GM12801 (cell line): Measurements from ENCODE around the gene FRMD4A.

ENCODE experiments used
- CTCF ChIP-seq: IDR thresholded peaks from one replicate; pipeline ENCODE4 v1.5.1; 2011; ENCODE audit warnings: control low read depth; ENCODE audit not compliant: insufficient read length; ENCODE audit errors: extremely low read depth

Gene FRMD4A

GRCh38 chr10:14023673-14024328 is 306.9 kb downstream of the FRMD4A start:
- no peak for TF ChIP-seq CTCF

GRCh38 chr10:14022954-14023672 is 307.6 kb downstream of the FRMD4A start:
- no peak for TF ChIP-seq CTCF

GRCh38 chr10:14022052-14022451 is 308.7 kb downstream of the FRMD4A start:
- TF ChIP-seq CTCF = no peak

GRCh38 chr10:14020037-14020664 is 310.6 kb downstream of the FRMD4A start:
- TF ChIP-seq CTCF = no peak

GRCh38 chr10:14017467-14017866 is 313.3 kb downstream of the FRMD4A start:
- no peak for TF ChIP-seq CTCF

GRCh38 chr10:14016931-14017333 is 313.8 kb downstream of the FRMD4A start:
- no peak for TF ChIP-seq CTCF

GRCh38 chr10:14016011-14016536 is 314.6 kb downstream of the FRMD4A start:
- TF ChIP-seq CTCF = no peak
